ENCODE data around the gene PRCD.

PRCD gene

GRCh38 chr17:76575570-76575969 lies 35.7 kb downstream of the PRCD start:
- DNase-seq, result no peak

GRCh38 chr17:76576189-76576588 lies 36.3 kb downstream of the PRCD start:
- no peak for DNase-seq

DNA sequence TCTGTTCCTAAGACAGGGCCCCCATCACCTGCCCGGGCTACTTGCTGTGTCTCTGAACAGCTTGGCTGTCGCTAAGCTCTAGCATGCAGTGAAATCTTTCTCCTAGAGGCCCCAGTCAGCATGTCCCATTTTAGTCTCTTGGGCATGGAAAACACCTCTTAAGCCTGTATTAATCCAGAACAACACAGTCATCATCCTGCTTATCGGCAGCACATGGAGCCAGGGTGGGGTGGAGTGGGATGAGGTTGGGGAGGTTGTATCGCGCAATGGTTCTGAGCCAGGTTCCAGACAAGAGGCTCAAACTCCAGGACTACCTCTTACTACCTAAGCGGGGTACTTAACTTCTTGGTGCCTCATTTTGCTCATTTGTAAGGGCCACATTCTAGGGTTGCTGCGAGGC lies 38.0 kb downstream of the PRCD start:
- no peak for DNase-seq

GRCh38 chr17:76578376-76578775 lies 38.5 kb downstream of the PRCD start:
- no peak for DNase-seq

DNA sequence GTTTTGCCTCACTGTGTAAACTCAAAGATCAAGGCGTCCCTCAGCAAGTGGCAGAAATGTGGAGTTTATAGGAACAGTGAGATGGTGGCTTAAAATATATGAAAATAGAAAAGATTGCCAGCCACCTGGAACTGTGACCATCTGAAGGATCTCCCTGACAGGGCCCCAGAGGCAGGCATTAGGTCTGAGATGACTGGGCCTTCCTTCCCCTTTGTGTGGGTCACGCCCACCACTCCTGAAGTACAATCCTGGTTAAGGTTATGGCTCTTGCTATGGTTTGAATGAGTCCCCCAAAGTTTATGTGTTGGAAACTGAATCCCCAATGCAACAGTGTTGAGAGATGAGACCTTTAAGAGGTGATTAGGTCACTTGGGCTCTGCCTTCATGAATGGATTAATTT lies 39.4 kb downstream of the PRCD start:
- no peak for DNase-seq

GRCh38 chr17:76581515-76581914 lies 41.7 kb downstream of the PRCD start:
- no peak for DNase-seq

DNA sequence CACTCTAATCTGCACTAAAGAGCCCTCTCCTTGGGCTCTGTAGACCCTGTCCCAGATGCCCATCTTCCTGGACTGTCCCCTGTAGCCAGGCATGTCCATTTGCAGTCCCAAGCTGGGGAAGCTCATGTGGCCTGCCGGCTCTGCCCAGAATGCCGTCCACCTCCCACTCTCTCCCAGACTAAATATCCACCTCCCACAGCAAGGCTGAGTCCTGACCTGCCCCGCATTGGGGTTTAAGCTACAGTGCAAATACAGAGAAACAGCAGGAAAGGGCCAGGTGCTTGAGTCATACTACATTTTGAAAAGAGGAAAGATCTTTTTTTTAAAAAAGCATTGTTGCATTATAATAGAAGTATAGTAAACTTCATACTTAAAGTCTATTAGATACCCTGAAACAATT lies 42.8 kb downstream of the PRCD start:
- peak; percentile 25 for DNase-seq

GRCh38 chr17:76584427-76585032 lies 44.7 kb downstream of the PRCD start:
- DNase-seq, result no peak

DNA sequence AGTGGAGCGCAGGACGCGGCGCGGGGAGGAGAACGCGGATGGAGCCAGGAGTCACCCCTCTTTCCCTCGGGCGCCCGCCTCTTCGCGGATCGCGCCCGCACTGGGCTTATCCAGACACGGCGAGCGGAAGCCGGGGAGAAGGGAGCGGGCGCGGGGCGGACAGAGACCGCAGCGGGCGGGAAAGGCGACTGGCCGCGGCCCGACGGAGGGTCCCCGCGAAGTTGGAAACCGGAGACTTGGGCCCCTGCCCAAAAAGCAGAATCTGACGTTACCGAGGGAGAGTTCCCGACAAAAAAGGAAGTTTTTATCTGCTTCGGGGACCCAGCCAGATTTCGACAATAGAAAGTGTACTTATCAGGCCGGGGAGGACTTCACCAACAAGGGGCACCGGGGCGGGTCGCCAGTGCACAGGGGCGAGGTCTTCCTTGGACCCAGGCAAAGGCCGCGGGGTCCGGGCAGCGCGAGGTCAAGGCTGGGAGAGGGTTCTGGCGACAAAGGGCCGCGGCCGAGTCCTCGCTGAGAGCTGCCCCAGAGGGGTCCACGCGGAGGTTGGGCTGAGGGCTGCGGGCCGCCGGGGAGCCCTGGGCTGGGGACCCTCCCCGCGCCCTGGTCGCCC lies 45.3 kb downstream of the PRCD start:
- peak; percentile 63 for DNase-seq

- DNase-seq, result peak; percentile 85
These were observed 46.1 kb downstream of the PRCD start, which contains the start of gene ST6GALNAC2 for GRCh38 chr17:76585649-76586593. TSS of gene ST6GALNAC2 (minus strand) at chr17:76585860. CDS start at chr17:76585808, 52 bp downstream.

DNA sequence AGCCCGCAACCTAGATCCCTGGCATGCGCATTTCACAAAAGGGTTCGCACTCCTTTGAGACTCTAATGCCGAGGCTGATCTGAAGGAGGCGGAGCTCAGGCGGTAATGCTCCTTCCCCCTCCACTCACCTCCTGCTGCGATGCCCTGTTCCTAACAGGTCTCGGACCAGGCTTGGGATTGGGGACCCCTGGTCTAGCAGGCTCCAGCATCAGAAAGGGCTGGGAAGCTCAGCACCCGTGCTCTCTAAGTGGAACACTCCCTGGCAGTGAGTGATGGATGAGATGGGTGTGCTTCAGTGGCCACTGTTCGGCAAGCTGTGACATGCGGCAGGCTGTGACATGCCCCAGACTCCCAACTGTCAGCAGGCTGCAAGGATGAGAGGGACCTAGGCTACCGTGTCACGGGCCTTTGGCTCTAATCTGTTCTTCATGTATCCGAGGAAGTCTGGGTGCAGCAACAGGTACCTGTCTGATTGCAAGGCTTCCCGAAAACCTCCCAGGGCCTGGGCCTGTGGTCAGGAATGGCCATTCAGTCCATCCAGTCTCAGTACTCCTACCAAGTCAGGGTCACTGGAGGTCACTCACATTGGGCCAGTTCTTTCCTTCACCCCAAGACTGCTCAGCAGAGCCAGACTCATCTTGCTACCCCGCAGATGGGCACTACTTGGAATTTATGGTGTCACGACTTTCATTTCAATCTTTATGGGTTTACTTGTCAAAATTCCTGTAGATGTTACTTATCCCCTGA lies 47.1 kb downstream of the PRCD start:
- DNase-seq, result peak; percentile 70

- no peak for DNase-seq
These were observed 48.3 kb downstream of the PRCD start for GRCh38 chr17:76588182-76588581.

- peak; percentile 36 for DNase-seq
These were observed 53.6 kb downstream of the PRCD start for GRCh38 chr17:76593384-76593826.

DNA sequence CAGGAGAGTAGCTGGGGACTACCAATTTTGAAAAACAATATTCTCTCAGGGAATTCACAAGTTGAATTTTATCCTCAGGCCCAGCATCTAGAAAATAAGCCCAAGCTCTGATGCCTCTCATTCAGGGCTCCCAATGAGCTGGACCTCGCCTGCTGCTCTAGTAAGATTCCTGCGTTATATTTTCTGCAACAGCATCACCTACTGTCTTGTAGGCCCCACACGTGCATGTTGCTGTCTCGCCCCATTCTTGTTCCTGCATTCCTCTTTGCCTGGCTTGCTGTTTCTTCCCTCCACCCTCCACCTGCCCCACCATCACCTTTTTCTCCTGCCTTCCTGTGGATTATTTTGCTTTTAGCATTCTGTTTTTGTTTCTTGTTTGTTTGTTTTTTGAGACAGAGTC lies 54.1 kb downstream of the PRCD start:
- DNase-seq, result no peak

DNA sequence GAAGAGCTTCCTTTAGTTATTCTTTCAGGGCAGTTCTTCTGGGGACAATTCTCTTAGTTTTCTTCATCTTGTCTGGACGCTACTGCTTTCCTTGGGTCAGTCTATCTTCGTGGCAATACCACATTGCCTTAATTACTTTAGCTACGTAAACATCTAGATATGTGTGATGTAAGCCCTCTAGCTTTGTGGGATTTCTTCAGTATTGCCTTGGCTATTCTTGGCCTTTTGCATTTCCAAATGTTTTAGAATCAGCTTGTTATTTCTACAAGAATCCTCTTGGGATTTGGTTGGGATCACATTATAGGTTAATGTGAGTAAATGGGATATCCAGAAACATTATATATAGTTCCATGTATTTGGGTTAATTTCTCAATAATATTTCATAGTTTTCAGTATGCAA lies 54.8 kb downstream of the PRCD start:
- no peak for DNase-seq
